Activated CD4-positive, alpha-beta T cell treated with anti-CD3 and anti-CD28 coated beads for 36 hours (primary cell): ENCODE measurements around the gene GAS2. TPM values are rescaled to one million over a fixed set of nuclear protein-coding genes. Genes with fewer than 3 reads are reported as not detected.

ENCODE experiments used
- ATAC-seq: fragments of 200-7000 bp; cut with Tn5 transposase; one replicate; pipeline ENCODE4 v1.10.0; 2021; ENCODE audit warnings: mild to moderate bottlenecking, moderate library complexity
- CTCF ChIA-PET: fragments of 350-600 bp; sonication (Branson Sonifier 250); formaldehyde crosslinking; loops from one replicate; lab custom pipeline; 2021; ENCODE audit warnings: antibody characterized with exemption; lab: Charles Lee
- POLR2A ChIA-PET: fragments of 350-600 bp; sonication (Branson Sonifier 250); formaldehyde crosslinking; loops from one replicate; lab custom pipeline; 2021; ENCODE audit warnings: antibody characterized with exemption, inconsistent platforms; lab: Charles Lee
- DNase-seq: peaks from one replicate; pipeline ENCODE4 v3.0.0-alpha.2; 2020
- H3K27ac Mint-ChIP-seq: one replicate; pipeline ENCODE4 v1.8.0; 2021; ENCODE audit warnings: mixed read lengths
- H3K27me3 Mint-ChIP-seq: one replicate; pipeline ENCODE4 v1.8.0; 2021; ENCODE audit warnings: mixed read lengths
- H3K36me3 Mint-ChIP-seq: one replicate; pipeline ENCODE4 v1.8.0; 2021; ENCODE audit warnings: low read depth, mixed read lengths
- H3K4me1 Mint-ChIP-seq: one replicate; pipeline ENCODE4 v1.8.0; 2021; ENCODE audit warnings: mixed read lengths
- H3K4me3 Mint-ChIP-seq: one replicate; pipeline ENCODE4 v1.8.0; 2021; ENCODE audit warnings: mild to moderate bottlenecking, moderate library complexity, mixed read lengths
- H3K9me3 Mint-ChIP-seq: one replicate; pipeline ENCODE4 v1.8.0; 2021; ENCODE audit warnings: low read depth, mixed read lengths
- intact Hi-C, 2 experiments: fragments of 100-400 bp; cut with DNase I in 1 of 2; cut with micrococcal nuclease in 1 of 2; formaldehyde crosslinking; loops; one replicate each; pipeline versions ENCODE4 v1.14.2 to v1.15.1; 2022 to 2024; cut with DNase I, micrococcal nuclease
- total RNA-seq, 2 experiments: library from RNA; stranded (reverse); gene quantifications; one replicate each; pipeline ENCODE4 v1.2.3, GENCODE V29; 2021

GAS2 gene
- total RNA-seq, 2 experiments from 2014 or later = 1.3 to 1.4 TPM

GRCh38 chr11:22792497-22792896, 126.1 kb downstream of the GAS2 start:
- H3K27ac Mint-ChIP-seq = no peak overlapping the region
- CTCF ChIA-PET = no interaction called here
- ATAC-seq (no peak), DNase-seq (no peak)
- intact Hi-C loops = no loop called here
- H3K36me3 Mint-ChIP-seq = no peaks in the 10 kb centered on the region
- POLR2A ChIA-PET = no interaction called here
- H3K4me3 Mint-ChIP-seq = no peak overlapping the region
- no peaks in the 10 kb centered on the region for H3K9me3 Mint-ChIP-seq
- H3K27me3 Mint-ChIP-seq = peaks cover 2% of the 10 kb centered on the region
- H3K4me1 Mint-ChIP-seq = no peaks in the 10 kb centered on the region

- Mint-ChIP-seq H3K4me3 (no peak overlapping the region), H3K9me3 (no peaks in the 10 kb centered on the region), H3K27me3 (peaks cover 2% of the 10 kb centered on the region), H3K4me1 (no peaks in the 10 kb centered on the region), H3K27ac (no peak overlapping the region), H3K36me3 (no peaks in the 10 kb centered on the region)
- POLR2A ChIA-PET = no interaction called here
- ATAC-seq = no peak
- DNase-seq = no peak
- CTCF ChIA-PET = interaction anchor here (1.4 kb wide), 1 partner anchor 8 kb away, joined by 5 read pairs; no protein-coding TSS in a partner anchor
- intact Hi-C loops = no loop called here
Measured at GRCh38 chr11:22795914-22796313, 129.5 kb downstream of the GAS2 start.

- peaks cover 3% of the 10 kb centered on the region for H3K27me3 Mint-ChIP-seq
- no peaks in the 10 kb centered on the region for H3K36me3 Mint-ChIP-seq
- no peaks in the 10 kb centered on the region for H3K4me1 Mint-ChIP-seq
- H3K27ac Mint-ChIP-seq = no peak overlapping the region
- no peak for DNase-seq
- CTCF ChIA-PET = interaction anchor here (0.6 to 2.8 kb wide), 3 partner anchors 9 to 383 kb away, joined by 3 to 19 read pairs (median 4); no protein-coding TSS in a partner anchor
- no peak overlapping the region for H3K4me3 Mint-ChIP-seq
- POLR2A ChIA-PET = no interaction called here
- intact Hi-C loops = no loop called here
- no peaks in the 10 kb centered on the region for H3K9me3 Mint-ChIP-seq
- no peak for ATAC-seq
Measured at GRCh38 chr11:22797047-22797446, 130.6 kb downstream of the GAS2 start.

- DNase-seq (no peak), ATAC-seq (no peak)
- ChIA-PET CTCF (interaction anchor here (2.8 kb wide), 1 partner anchor 11 kb away, joined by 19 read pairs; no protein-coding TSS in a partner anchor), POLR2A (no interaction called here)
- intact Hi-C loops = no loop called here
- H3K27ac Mint-ChIP-seq = no peak overlapping the region
- no peaks in the 10 kb centered on the region for H3K9me3 Mint-ChIP-seq
- no peaks in the 10 kb centered on the region for H3K4me1 Mint-ChIP-seq
- peaks cover 4% of the 10 kb centered on the region for H3K27me3 Mint-ChIP-seq
- H3K4me3 Mint-ChIP-seq = no peak overlapping the region
- H3K36me3 Mint-ChIP-seq = no peaks in the 10 kb centered on the region
Measured at GRCh38 chr11:22798901-22799300, 132.5 kb downstream of the GAS2 start.

- DNase-seq (no peak), ATAC-seq (no peak)
- CTCF ChIA-PET = no interaction called here
- intact Hi-C loops = no loop called here
- peaks cover 4% of the 10 kb centered on the region for H3K27me3 Mint-ChIP-seq
- no peaks in the 10 kb centered on the region for H3K9me3 Mint-ChIP-seq
- no peaks in the 10 kb centered on the region for H3K4me1 Mint-ChIP-seq
- H3K27ac Mint-ChIP-seq = no peak overlapping the region
- H3K36me3 Mint-ChIP-seq = no peaks in the 10 kb centered on the region
- POLR2A ChIA-PET = no interaction called here
- H3K4me3 Mint-ChIP-seq = no peak overlapping the region
Measured at GRCh38 chr11:22800482-22800881, 134.1 kb downstream of the GAS2 start.

GRCh38 chr11:22802861-22803260, 136.4 kb downstream of the GAS2 start:
- Mint-ChIP-seq H3K36me3 (no peaks in the 10 kb centered on the region), H3K27ac (no peak overlapping the region), H3K4me1 (no peaks in the 10 kb centered on the region), H3K27me3 (peaks cover 2% of the 10 kb centered on the region), H3K4me3 (no peak overlapping the region), H3K9me3 (no peaks in the 10 kb centered on the region)
- ChIA-PET POLR2A (no interaction called here), CTCF (no interaction called here)
- ATAC-seq = no peak
- intact Hi-C loops = no loop called here
- DNase-seq = no peak

- Mint-ChIP-seq H3K4me1 (no peaks in the 10 kb centered on the region), H3K36me3 (peaks cover 8% of the 10 kb centered on the region), H3K9me3 (peaks cover 4% of the 10 kb centered on the region), H3K27ac (no peak overlapping the region), H3K27me3 (no peaks in the 10 kb centered on the region), H3K4me3 (no peak overlapping the region)
- ChIA-PET CTCF (no interaction called here), POLR2A (no interaction called here)
- intact Hi-C loops = no loop called here
- ATAC-seq = no peak
- DNase-seq = no peak
Measured at GRCh38 chr11:22807391-22807790, 141.0 kb downstream of the GAS2 start.

GRCh38 chr11:22807855-22808570, 141.6 kb downstream of the GAS2 start:
- DNase-seq (no peak), ATAC-seq (no peak)
- no peaks in the 10 kb centered on the region for H3K27me3 Mint-ChIP-seq
- no peaks in the 10 kb centered on the region for H3K4me1 Mint-ChIP-seq
- H3K9me3 Mint-ChIP-seq = peaks cover 4% of the 10 kb centered on the region
- H3K27ac Mint-ChIP-seq = no peak overlapping the region
- H3K4me3 Mint-ChIP-seq = no peak overlapping the region
- H3K36me3 Mint-ChIP-seq = peaks cover 8% of the 10 kb centered on the region
- CTCF ChIA-PET = interaction anchor here (1.2 kb wide), 1 partner anchor 22 kb away, joined by 3 read pairs; no protein-coding TSS in a partner anchor
- POLR2A ChIA-PET = no interaction called here
- intact Hi-C loops = no loop called here

GRCh38 chr11:22808571-22809197, 142.3 kb downstream of the GAS2 start:
- Mint-ChIP-seq H3K4me3 (no peak overlapping the region), H3K4me1 (no peaks in the 10 kb centered on the region), H3K27me3 (no peaks in the 10 kb centered on the region), H3K36me3 (peaks cover 8% of the 10 kb centered on the region), H3K27ac (no peak overlapping the region), H3K9me3 (peaks cover 4% of the 10 kb centered on the region)
- POLR2A ChIA-PET = no interaction called here
- DNase-seq (no peak), ATAC-seq (no peak)
- intact Hi-C loops = no loop called here
- CTCF ChIA-PET = interaction anchor here (1.2 kb wide), 1 partner anchor 22 kb away, joined by 3 read pairs; no protein-coding TSS in a partner anchor

GRCh38 chr11:22809893-22810292, 143.5 kb downstream of the GAS2 start:
- no peak overlapping the region for H3K27ac Mint-ChIP-seq
- H3K36me3 Mint-ChIP-seq = peaks cover 8% of the 10 kb centered on the region
- DNase-seq (no peak), ATAC-seq (no peak)
- no peaks in the 10 kb centered on the region for H3K27me3 Mint-ChIP-seq
- ChIA-PET CTCF (interaction anchor here (1.2 kb wide), 1 partner anchor 22 kb away, joined by 3 read pairs; no protein-coding TSS in a partner anchor), POLR2A (no interaction called here)
- peaks cover 4% of the 10 kb centered on the region for H3K9me3 Mint-ChIP-seq
- intact Hi-C loops = no loop called here
- no peaks in the 10 kb centered on the region for H3K4me1 Mint-ChIP-seq
- H3K4me3 Mint-ChIP-seq = no peak overlapping the region

- no peak for DNase-seq
- ATAC-seq = no peak
- no peak overlapping the region for H3K4me3 Mint-ChIP-seq
- H3K4me1 Mint-ChIP-seq = peaks cover under 1% of the 10 kb centered on the region
- H3K9me3 Mint-ChIP-seq = peaks cover 13% of the 10 kb centered on the region
- ChIA-PET CTCF (interaction anchor here (0.6 kb wide), 2 partner anchors 78 to 94 kb away, joined by 3 read pairs; no protein-coding TSS in a partner anchor), POLR2A (no interaction called here)
- H3K36me3 Mint-ChIP-seq = peaks cover 61% of the 10 kb centered on the region
- H3K27ac Mint-ChIP-seq = no peak overlapping the region
- intact Hi-C loops = no loop called here
- no peaks in the 10 kb centered on the region for H3K27me3 Mint-ChIP-seq
Measured at GRCh38 chr11:22822203-22822602, 155.8 kb downstream of the GAS2 start.
